HG02798 (cell line): ENCODE measurements around the gene ZNF580.

Experiments
- ATAC-seq: cut with Tn5 transposase; IDR thresholded peaks from one replicate; pipeline ENCODE4 v1.9.1; 2021; ENCODE audit warnings: mild to moderate bottlenecking; ENCODE audit not compliant: unreplicated experiment, poor library complexity

ZNF580 gene

GRCh38 chr19:55688422-55689218 lies 47.8 kb downstream of the ZNF580 start:
- ATAC-seq, result no peak

GRCh38 chr19:55689411-55690108 lies 48.8 kb downstream of the ZNF580 start:
- ATAC-seq, result no peak

DNA sequence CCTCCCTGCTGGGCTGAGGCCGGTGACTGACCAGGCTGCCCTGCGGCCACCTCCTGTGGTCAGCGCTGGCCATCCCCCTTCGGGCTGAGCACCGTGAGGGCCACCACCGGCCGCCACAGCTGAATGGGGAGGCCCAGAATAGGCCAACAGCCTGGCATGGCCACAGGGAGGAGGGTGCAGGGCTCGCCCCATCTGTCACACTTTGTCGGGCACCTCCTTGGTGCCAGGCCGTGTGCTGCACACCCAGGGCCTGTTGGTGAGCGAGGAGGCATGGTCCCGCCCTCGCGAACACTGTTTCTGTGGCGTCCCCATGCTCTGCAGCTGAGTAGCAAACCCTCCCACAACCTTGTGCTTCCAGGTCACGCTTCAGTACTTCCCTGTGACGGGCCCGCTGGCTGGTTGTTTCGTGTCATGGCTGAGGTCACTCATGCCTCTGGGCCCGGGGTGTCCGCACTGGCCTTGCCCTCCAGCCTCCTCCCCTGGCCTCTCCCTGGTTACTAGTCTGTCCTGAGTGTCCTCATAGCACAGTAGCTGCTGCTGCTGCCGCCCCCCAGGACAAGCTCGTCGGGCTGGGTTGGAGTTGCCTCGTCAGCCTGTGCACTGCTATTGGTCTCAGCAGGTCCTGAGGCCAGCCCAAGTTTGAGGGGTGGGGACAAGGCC lies 49.4 kb downstream of the ZNF580 start:
- no peak for ATAC-seq

GRCh38 chr19:55690769-55691545 lies 50.2 kb downstream of the ZNF580 start:
- no peak for ATAC-seq

DNA sequence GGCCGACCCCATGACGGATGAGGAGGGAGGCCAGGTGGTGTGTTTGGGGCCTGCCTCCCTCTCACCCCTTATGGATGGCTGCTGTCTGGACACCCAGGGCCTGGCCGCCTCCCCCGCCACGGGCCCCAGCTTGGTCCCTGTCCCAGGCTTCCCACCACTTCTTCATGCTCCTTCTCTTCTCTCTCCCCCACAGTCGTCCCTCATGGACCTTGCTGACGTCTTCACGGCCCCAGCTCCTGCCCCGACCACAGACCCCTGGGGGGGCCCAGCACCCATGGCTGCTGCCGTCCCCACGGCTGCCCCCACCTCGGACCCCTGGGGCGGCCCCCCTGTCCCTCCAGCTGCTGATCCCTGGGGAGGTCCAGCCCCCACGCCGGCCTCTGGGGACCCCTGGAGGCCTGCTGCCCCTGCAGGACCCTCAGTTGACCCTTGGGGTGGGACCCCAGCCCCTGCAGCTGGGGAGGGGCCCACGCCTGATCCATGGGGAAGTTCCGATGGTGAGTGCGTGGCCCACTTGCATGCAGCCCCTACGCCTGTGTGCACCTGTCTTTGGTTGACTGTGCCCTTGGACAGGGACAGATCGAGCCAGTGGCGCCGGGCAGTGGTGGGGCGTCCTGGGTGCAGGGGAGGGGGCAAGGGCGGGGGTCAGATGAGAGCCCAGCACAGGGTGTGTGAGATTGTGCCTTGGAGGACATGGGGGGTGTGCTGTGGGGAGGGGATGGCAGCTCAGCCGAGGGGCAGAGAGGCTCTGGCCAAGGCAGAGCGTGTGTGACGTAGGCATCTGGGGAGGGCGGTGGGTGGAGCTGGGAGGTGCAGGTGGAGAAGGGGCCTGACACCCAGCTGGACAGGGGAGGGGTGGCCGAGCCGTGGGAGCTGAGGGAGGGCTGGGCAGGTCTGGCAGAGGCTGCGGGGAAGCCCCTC lies 51.0 kb downstream of the ZNF580 start:
- ATAC-seq, result no peak

GRCh38 chr19:55692681-55693081 lies 51.9 kb downstream of the ZNF580 start:
- ATAC-seq, result no peak
